ENCODE results near the gene CCDC13. TPM values are rescaled to one million over a fixed set of nuclear protein-coding genes. Genes with fewer than 3 reads are reported as not detected.

Gene CCDC13
- total and polyA plus RNA-seq, 2 of the 13 experiments (the other 11 are each of a cell fraction or from before 2014, with no cell fraction given): 0.22 to 0.51 TPM

DNA sequence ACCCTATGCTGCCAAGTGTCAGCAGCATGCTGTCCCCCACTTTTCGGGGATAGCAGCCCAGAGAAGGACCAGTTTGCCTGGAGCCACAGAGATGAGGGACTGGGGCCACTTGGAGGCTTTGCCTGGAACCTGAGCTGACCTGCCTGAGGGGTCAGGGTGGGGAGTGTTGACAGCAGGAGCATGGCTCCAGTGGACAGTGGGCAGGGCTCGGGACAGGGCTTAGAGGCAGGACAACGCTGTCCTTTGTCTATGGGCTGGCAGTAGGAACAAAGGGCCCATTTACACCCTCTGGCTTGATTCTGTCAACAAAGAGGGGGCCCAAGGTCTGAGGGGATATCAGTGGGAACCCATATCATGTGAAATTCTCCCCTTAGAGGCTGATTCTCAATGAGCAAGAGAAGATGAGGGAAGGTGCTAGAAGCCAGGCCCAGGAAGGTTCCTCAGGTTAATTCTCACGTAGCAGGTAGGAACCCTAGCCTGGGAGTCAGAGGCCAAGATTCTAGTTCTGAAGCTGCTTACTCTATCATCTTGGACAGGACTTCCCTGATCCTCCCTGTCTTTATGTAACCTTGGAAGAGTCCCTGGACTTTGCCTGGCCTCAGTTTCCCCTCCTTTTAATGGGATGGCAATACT is 40.7 kb downstream of the CCDC13 start (continued):
- TF ChIP-seq, protein P1, sequence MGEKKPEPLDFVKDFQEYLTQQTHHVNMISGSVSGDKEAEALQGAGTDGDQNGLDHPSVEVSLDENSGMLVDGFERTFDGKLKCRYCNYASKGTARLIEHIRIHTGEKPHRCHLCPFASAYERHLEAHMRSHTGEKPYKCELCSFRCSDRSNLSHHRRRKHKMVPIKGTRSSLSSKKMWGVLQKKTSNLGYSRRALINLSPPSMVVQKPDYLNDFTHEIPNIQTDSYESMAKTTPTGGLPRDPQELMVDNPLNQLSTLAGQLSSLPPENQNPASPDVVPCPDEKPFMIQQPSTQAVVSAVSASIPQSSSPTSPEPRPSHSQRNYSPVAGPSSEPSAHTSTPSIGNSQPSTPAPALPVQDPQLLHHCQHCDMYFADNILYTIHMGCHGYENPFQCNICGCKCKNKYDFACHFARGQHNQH (CRISPR knock-in tag; IDR thresholded peaks at IDR 0.05): no peak; the same call in 1 of the 2 replicates
- TF ChIP-seq, protein P2, sequence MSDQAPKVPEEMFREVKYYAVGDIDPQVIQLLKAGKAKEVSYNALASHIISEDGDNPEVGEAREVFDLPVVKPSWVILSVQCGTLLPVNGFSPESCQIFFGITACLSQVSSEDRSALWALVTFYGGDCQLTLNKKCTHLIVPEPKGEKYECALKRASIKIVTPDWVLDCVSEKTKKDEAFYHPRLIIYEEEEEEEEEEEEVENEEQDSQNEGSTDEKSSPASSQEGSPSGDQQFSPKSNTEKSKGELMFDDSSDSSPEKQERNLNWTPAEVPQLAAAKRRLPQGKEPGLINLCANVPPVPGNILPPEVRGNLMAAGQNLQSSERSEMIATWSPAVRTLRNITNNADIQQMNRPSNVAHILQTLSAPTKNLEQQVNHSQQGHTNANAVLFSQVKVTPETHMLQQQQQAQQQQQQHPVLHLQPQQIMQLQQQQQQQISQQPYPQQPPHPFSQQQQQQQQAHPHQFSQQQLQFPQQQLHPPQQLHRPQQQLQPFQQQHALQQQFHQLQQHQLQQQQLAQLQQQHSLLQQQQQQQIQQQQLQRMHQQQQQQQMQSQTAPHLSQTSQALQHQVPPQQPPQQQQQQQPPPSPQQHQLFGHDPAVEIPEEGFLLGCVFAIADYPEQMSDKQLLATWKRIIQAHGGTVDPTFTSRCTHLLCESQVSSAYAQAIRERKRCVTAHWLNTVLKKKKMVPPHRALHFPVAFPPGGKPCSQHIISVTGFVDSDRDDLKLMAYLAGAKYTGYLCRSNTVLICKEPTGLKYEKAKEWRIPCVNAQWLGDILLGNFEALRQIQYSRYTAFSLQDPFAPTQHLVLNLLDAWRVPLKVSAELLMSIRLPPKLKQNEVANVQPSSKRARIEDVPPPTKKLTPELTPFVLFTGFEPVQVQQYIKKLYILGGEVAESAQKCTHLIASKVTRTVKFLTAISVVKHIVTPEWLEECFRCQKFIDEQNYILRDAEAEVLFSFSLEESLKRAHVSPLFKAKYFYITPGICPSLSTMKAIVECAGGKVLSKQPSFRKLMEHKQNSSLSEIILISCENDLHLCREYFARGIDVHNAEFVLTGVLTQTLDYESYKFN (CRISPR knock-in tag; conservative IDR thresholded peaks at IDR 0.05): peak; percentile 95
- TF ChIP-seq SOX6 (IDR thresholded peaks at IDR 0.05) (no peak), SOX6 (CRISPR knock-in tag; IDR thresholded peaks at IDR 0.05) (peak; percentile 98), ZMYM4 (CRISPR knock-in tag; IDR thresholded peaks at IDR 0.05) (peak; percentile 35; the same call in 1 of the 2 replicates), FOSL2 (CRISPR knock-in tag; IDR thresholded peaks at IDR 0.05) (peak; percentile 37), TCF7 (IDR thresholded peaks at IDR 0.05; ENCODE audit: low read depth) (peak; percentile 31; the same call in 1 of the 2 replicates), SP140L (CRISPR knock-in tag; IDR thresholded peaks at IDR 0.05; ENCODE audit: borderline replicate concordance) (no peak), NRL (CRISPR knock-in tag; IDR thresholded peaks at IDR 0.05; ENCODE audit: borderline replicate concordance) (peak; percentile 50; the same call in 1 of the 2 replicates), KMT2A (CRISPR knock-in tag; IDR thresholded peaks at IDR 0.05) (0 out of 2 replicates have a peak, but pooled peaks have one; percentile 30), TBP (CRISPR knock-in tag; IDR thresholded peaks at IDR 0.05) (no peak), ZNF567 (CRISPR knock-in tag; IDR thresholded peaks at IDR 0.05; ENCODE audit: borderline replicate concordance) (no peak), KMT2B (CRISPR knock-in tag; IDR thresholded peaks at IDR 0.05) (no peak), CHD4 (IDR thresholded peaks at IDR 0.05; ENCODE audit: borderline replicate concordance, low read length) (peak; percentile 89; the same call in 1 of the 2 replicates), RXRB (CRISPR knock-in tag; IDR thresholded peaks at IDR 0.05; ENCODE audit: borderline replicate concordance) (peak; percentile 94), EZH2 (conservative IDR thresholded peaks at IDR 0.05; ENCODE audit: low read depth, low read length) (no peak), PITX1 (CRISPR knock-in tag; IDR thresholded peaks at IDR 0.05) (peak; percentile 92), DNMT3B (CRISPR knock-in tag; conservative IDR thresholded peaks at IDR 0.05) (no peak; the same call in 1 of the 2 replicates)
- TF ChIP-seq, protein P3, sequence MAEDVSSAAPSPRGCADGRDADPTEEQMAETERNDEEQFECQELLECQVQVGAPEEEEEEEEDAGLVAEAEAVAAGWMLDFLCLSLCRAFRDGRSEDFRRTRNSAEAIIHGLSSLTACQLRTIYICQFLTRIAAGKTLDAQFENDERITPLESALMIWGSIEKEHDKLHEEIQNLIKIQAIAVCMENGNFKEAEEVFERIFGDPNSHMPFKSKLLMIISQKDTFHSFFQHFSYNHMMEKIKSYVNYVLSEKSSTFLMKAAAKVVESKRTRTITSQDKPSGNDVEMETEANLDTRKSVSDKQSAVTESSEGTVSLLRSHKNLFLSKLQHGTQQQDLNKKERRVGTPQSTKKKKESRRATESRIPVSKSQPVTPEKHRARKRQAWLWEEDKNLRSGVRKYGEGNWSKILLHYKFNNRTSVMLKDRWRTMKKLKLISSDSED (CRISPR knock-in tag; IDR thresholded peaks at IDR 0.05): no peak
- TF ChIP-seq, protein P4, sequence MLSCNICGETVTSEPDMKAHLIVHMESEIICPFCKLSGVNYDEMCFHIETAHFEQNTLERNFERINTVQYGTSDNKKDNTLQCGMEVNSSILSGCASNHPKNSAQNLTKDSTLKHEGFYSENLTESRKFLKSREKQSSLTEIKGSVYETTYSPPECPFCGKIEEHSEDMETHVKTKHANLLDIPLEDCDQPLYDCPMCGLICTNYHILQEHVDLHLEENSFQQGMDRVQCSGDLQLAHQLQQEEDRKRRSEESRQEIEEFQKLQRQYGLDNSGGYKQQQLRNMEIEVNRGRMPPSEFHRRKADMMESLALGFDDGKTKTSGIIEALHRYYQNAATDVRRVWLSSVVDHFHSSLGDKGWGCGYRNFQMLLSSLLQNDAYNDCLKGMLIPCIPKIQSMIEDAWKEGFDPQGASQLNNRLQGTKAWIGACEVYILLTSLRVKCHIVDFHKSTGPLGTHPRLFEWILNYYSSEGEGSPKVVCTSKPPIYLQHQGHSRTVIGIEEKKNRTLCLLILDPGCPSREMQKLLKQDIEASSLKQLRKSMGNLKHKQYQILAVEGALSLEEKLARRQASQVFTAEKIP (CRISPR knock-in tag; IDR thresholded peaks at IDR 0.05; ENCODE audit: borderline replicate concordance): no peak
- TF ChIP-seq, protein P5, sequence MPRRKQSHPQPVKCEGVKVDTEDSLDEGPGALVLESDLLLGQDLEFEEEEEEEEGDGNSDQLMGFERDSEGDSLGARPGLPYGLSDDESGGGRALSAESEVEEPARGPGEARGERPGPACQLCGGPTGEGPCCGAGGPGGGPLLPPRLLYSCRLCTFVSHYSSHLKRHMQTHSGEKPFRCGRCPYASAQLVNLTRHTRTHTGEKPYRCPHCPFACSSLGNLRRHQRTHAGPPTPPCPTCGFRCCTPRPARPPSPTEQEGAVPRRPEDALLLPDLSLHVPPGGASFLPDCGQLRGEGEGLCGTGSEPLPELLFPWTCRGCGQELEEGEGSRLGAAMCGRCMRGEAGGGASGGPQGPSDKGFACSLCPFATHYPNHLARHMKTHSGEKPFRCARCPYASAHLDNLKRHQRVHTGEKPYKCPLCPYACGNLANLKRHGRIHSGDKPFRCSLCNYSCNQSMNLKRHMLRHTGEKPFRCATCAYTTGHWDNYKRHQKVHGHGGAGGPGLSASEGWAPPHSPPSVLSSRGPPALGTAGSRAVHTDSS (CRISPR knock-in tag; conservative IDR thresholded peaks at IDR 0.05): no peak

Data from HepG2 (cell line).